A549 (cell line): Measurements from ENCODE around the gene STK17A. TPM values are rescaled to one million over a fixed set of nuclear protein-coding genes. Genes with fewer than 3 reads are reported as not detected.

Experiments used
- ATAC-seq, 2 experiments: fragments of 200-7000 bp in 1 of 2; fragments of >200 bp in 1 of 2; cut with Nextera tagmentation in 1 of 2; cut with Tn5 transposase in 1 of 2; 3 replicates each; pipeline versions ENCODE4 v1.8.0 to v1.9.1; 2018 to 2020; ENCODE audit warnings: mild to moderate bottlenecking in 1 of 2, moderate library complexity in 1 of 2
- CTCF ChIA-PET: fragments of 300-600 bp; sonication (Branson Sonifier 250); formaldehyde crosslinking; extraction: SDS; loops from one replicate; lab custom pipeline; 2021; ENCODE audit warnings: antibody characterized with exemption, inconsistent platforms; lab: Yijun Ruan, JAX
- POLR2A ChIA-PET: fragments of 350-600 bp; formaldehyde crosslinking; extraction: SDS; loops from one replicate; lab custom pipeline; 2021; ENCODE audit warnings: antibody characterized with exemption, inconsistent platforms; lab: Yijun Ruan, JAX
- DNase-seq, 2 experiments: peaks; one replicate each; pipeline versions ENCODE4 v3.0.0 to v3.0.0-alpha.2; 2011 to 2016; ENCODE audit warnings: low read depth in 1 of 2, low spot score in 1 of 2
- FAIRE-seq: peaks from 2 replicates; lab custom pipeline; 2011; peaks lifted over from hg19 to GRCh38; lab: Jason Lieb, UNC
- H3K27ac ChIP-seq, 2 experiments: fragments of >200 bp; sonication (Bioruptor Twin); formaldehyde crosslinking; 3 replicates each; pipeline ENCODE4 v1.5.1; 2016 to 2017
- H3K4me1 ChIP-seq: fragments of >200 bp; sonication (Bioruptor Twin); formaldehyde crosslinking; 3 replicates; pipeline ENCODE4 v1.6.1; 2016
- H3K4me2 ChIP-seq: fragments of >200 bp; sonication (Bioruptor Twin); formaldehyde crosslinking; 3 replicates; pipeline ENCODE4 v1.6.1; 2016
- H3K4me3 ChIP-seq: fragments of >200 bp; sonication (Bioruptor Twin); formaldehyde crosslinking; 3 replicates; pipeline ENCODE4 v1.5.1; 2016
- H3K9me3 ChIP-seq: fragments of >200 bp; sonication (Bioruptor Twin); formaldehyde crosslinking; 3 replicates; pipeline ENCODE4 v1.6.1; 2016
- CEBPB ChIP-seq, 2 experiments: fragments of >200 bp in 1 of 2; sonication (Bioruptor Twin) in 1 of 2; formaldehyde crosslinking in 1 of 2; IDR thresholded peaks; 2 replicates each; pipeline ENCODE4 v1.6.1; 2012 to 2016
- CHD2 ChIP-seq: fragments of 150-350 bp; IDR thresholded peaks from 2 replicates; pipeline ENCODE4 v1.6.1; 2014; ENCODE audit warnings: low read length; ENCODE audit not compliant: partially characterized antibody
- HDAC2 ChIP-seq: fragments of 200-600 bp; sonication (generic); IDR thresholded peaks from 2 replicates; pipeline ENCODE4 v1.6.1; 2016
- HOXA7 ChIP-seq: fragments of 250-450 bp; sonication (Bioruptor Pico); IDR thresholded peaks from 2 replicates; pipeline ENCODE4 v1.5.0; 2020; ENCODE audit warnings: mild to moderate bottlenecking, moderate library complexity
- JUN ChIP-seq, 2 experiments: fragments of >200 bp; sonication (Bioruptor Twin); formaldehyde crosslinking; IDR thresholded peaks; 2 replicates in 1 of 2; 3 replicates in 1 of 2; pipeline ENCODE4 v1.6.1; 2016 to 2017
- KDM1A ChIP-seq: fragments of 200-600 bp; sonication (generic); IDR thresholded peaks from 2 replicates; pipeline ENCODE4 v1.6.1; 2016; ENCODE audit warnings: low read depth, mild to moderate bottlenecking
- KDM5A ChIP-seq: fragments of 200-600 bp; sonication (generic); IDR thresholded peaks from 2 replicates; pipeline ENCODE4 v1.6.1; 2016; ENCODE audit warnings: antibody characterized with exemption, mild to moderate bottlenecking
- MAZ ChIP-seq: fragments of 150-350 bp; IDR thresholded peaks from 2 replicates; pipeline ENCODE4 v1.6.1; 2014; ENCODE audit warnings: antibody characterized with exemption, low read depth, low read length, borderline replicate concordance
- MYC ChIP-seq: IDR thresholded peaks from 2 replicates; pipeline ENCODE4 v1.6.1; 2012; ENCODE audit warnings: mild to moderate bottlenecking, inconsistent platforms, low read length, improper control_type of control experiment, borderline replicate concordance
- RCOR1 ChIP-seq: fragments of 150-350 bp; IDR thresholded peaks from 2 replicates; pipeline ENCODE4 v1.6.1; 2014; ENCODE audit warnings: antibody characterized with exemption, low read length, low read depth
- ZNF302 ChIP-seq: fragments of 250-450 bp; sonication (Bioruptor Pico); IDR thresholded peaks from 2 replicates; pipeline ENCODE4 v1.9.0; 2021; ENCODE audit warnings: inconsistent platforms, mild to moderate bottlenecking, moderate library complexity
- WGBS: methylation state at CpG from one replicate; pipeline ENCODE4 v1.1.6; 2017; ENCODE audit errors: missing lambda C conversion rate; 5-methylcytosine and 5-hydroxymethylcytosine counted together
- polyA plus RNA-seq, 4 experiments: library from polyadenylated mRNA; depleted of rRNA in 3 of 4; stranded (reverse); fragments of >200 nt; fragmentation: RNase III in 1 of 4; extraction: RNeasy Plus Mini Kit Qiagen cat#74134 plus additional on column Dnase treatment in 1 of 4; gene quantifications; 2 replicates in 3 of 4; 3 replicates in 1 of 4; pipeline ENCODE4 v1.2.3, GENCODE V29; 2011 to 2017
- TF ChIP-seq, protein P1 (sequence below): fragments of 150-350 bp; IDR thresholded peaks from 2 replicates; pipeline ENCODE4 v1.6.1; 2014; ENCODE audit warnings: low read depth, mild to moderate bottlenecking, low read length
- TF ChIP-seq, protein P2 (sequence below): IDR thresholded peaks from 2 replicates; pipeline ENCODE4 v1.6.1; 2012; ENCODE audit warnings: low read depth, borderline replicate concordance
- TF ChIP-seq, protein P3 (sequence below): fragments of 450-650 bp; IDR thresholded peaks from 2 replicates; pipeline ENCODE4 v1.6.1; 2014; ENCODE audit warnings: antibody characterized with exemption
- TF ChIP-seq, protein P4 (sequence below): fragments of >200 bp; sonication (Bioruptor Twin); formaldehyde crosslinking; IDR thresholded peaks from 3 replicates; pipeline ENCODE4 v1.6.1; 2016
- TF ChIP-seq, protein P5 (sequence below): fragments of 200-600 bp; sonication (generic); IDR thresholded peaks from 2 replicates; pipeline ENCODE4 v1.6.1; 2016; ENCODE audit warnings: antibody characterized with exemption, mild to moderate bottlenecking, moderate library complexity
- TF ChIP-seq, protein P6 (sequence below): IDR thresholded peaks from 2 replicates; pipeline ENCODE4 v1.6.1; 2012
- TF ChIP-seq, protein P7 (sequence below): IDR thresholded peaks from 2 replicates; pipeline ENCODE4 v1.6.1; 2012
- TF ChIP-seq, protein P8 (sequence below): fragments of 250-450 bp; sonication (Bioruptor Pico); IDR thresholded peaks from 2 replicates; pipeline ENCODE4 v1.5.0; 2021; ENCODE audit warnings: mild to moderate bottlenecking, moderate library complexity, borderline replicate concordance

Gene STK17A
- polyA plus RNA-seq, 2 of the 4 experiments (the other 2 are of a cell fraction) = 27.3 to 47.5 TPM

DNA sequence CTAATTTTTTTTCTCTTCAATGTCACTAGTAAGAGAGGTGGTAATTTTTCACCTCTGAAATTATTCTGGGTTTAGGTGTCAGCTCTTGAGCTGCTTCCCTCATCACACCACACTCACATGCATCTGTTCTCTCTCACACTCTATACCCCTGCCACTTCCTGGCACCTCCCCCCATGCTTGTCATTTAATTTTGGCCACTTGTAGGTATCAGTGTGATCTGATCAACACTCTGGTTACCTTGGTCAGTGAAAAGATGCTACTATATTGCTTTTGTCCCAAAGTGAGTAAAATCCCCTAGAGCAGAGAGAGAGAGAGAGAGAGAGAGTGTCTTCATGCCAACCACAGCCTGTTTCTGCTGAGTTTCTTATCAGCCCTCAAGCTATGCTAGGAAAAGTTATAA lies 42.5 kb downstream of the STK17A start:
- Histone ChIP-seq H3K4me2 (no peak overlapping the region), H3K4me1 (peaks cover 4% of the 10 kb centered on the region; the same call in 2 of the 3 replicates), H3K27ac (no peak overlapping the region), H3K4me3 (no peak overlapping the region), H3K9me3 (no peaks in the 10 kb centered on the region)
- ChIA-PET POLR2A (interaction anchor here (2.1 kb wide), 1 partner anchor 43 kb away, joined by 6 read pairs; the partner anchor contains the start of gene STK17A), CTCF (interaction anchor here (0.7 to 5.0 kb wide), 2 partner anchors 20 to 74 kb away, joined by 3 to 26 read pairs; no protein-coding TSS in a partner anchor)
- peak in 1 of 2 experiments; percentile 16; a peak in 2 of 6 replicates for ATAC-seq
- no peak for FAIRE-seq
- DNase-seq = no peak
- TF ChIP-seq, protein P1, sequence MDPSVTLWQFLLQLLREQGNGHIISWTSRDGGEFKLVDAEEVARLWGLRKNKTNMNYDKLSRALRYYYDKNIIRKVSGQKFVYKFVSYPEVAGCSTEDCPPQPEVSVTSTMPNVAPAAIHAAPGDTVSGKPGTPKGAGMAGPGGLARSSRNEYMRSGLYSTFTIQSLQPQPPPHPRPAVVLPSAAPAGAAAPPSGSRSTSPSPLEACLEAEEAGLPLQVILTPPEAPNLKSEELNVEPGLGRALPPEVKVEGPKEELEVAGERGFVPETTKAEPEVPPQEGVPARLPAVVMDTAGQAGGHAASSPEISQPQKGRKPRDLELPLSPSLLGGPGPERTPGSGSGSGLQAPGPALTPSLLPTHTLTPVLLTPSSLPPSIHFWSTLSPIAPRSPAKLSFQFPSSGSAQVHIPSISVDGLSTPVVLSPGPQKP = no peak
- TF ChIP-seq, protein P2, sequence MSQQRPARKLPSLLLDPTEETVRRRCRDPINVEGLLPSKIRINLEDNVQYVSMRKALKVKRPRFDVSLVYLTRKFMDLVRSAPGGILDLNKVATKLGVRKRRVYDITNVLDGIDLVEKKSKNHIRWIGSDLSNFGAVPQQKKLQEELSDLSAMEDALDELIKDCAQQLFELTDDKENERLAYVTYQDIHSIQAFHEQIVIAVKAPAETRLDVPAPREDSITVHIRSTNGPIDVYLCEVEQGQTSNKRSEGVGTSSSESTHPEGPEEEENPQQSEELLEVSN = no peak

DNA sequence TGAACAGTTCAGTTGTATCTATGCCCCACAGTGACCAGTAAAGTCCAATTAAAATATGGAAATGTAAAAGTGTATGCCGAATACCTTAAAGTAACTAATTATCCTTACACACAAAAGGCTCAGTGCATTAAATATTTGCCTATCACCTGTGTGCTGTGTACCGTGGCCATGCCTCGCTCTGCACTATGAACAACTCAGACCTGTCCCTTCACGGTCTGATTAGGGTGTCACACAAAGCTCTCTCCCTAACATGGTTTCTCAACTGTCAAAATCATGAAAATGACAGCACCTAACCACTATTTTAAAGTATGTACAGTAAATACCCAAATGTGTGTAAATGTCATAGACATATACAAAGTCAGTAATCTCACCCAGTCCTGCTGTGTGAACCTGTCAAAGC lies 43.1 kb downstream of the STK17A start:
- ChIA-PET POLR2A (interaction anchor here (2.1 kb wide), 1 partner anchor 43 kb away, joined by 6 read pairs; the partner anchor contains the start of gene STK17A), CTCF (interaction anchor here (0.7 to 6.3 kb wide), 6 partner anchors 8 to 213 kb away, joined by 3 to 26 read pairs (median 4); partner anchors contain the start of gene STK17A)
- H3K4me1 ChIP-seq = peaks cover 4% of the 10 kb centered on the region; the same call in 2 of the 3 replicates
- no peak overlapping the region for H3K27ac ChIP-seq
- FAIRE-seq = no peak
- peak in 1 of 2 experiments; percentile 32; a peak in 3 of 6 replicates for ATAC-seq
- no peak overlapping the region for H3K4me2 ChIP-seq
- DNase-seq = no peak
- TF ChIP-seq, protein P3, sequence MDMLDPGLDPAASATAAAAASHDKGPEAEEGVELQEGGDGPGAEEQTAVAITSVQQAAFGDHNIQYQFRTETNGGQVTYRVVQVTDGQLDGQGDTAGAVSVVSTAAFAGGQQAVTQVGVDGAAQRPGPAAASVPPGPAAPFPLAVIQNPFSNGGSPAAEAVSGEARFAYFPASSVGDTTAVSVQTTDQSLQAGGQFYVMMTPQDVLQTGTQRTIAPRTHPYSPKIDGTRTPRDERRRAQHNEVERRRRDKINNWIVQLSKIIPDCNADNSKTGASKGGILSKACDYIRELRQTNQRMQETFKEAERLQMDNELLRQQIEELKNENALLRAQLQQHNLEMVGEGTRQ = no peak
- no peak for TF ChIP-seq KDM1A
- no peak for TF ChIP-seq ZNF302
- TF ChIP-seq, protein P4, sequence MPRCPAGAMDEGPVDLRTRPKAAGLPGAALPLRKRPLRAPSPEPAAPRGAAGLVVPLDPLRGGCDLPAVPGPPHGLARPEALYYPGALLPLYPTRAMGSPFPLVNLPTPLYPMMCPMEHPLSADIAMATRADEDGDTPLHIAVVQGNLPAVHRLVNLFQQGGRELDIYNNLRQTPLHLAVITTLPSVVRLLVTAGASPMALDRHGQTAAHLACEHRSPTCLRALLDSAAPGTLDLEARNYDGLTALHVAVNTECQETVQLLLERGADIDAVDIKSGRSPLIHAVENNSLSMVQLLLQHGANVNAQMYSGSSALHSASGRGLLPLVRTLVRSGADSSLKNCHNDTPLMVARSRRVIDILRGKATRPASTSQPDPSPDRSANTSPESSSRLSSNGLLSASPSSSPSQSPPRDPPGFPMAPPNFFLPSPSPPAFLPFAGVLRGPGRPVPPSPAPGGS = no peak
- WGBS = 86% methylated on average over 4 of the region's 4 CpGs
- no peak overlapping the region for H3K4me3 ChIP-seq
- H3K9me3 ChIP-seq = no peaks in the 10 kb centered on the region

DNA sequence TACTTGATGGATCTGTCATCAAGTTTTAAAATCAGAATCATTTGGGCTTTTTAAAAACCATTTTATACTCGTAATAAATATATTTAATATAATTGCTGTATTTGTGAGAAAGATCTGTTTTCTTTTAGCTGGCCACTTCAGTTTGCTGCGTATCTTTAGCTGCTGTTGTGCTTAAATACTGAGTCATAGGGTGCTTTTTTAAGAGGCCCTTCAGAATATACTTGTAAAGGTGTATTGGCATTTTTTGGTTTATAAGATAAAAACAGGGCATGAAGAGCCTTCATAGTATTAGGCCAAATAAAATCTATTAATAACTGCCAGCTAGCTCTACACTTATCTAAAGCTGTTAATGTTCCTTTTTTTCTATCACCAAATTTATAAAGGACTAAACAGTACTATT lies 43.8 kb downstream of the STK17A start:
- no peak for FAIRE-seq
- H3K27ac ChIP-seq = no peak overlapping the region
- ChIA-PET POLR2A (interaction anchor here (2.1 kb wide), 1 partner anchor 44 kb away, joined by 6 read pairs; the partner anchor contains the start of gene STK17A), CTCF (interaction anchor here (1.0 to 6.3 kb wide), 6 partner anchors 9 to 212 kb away, joined by 3 to 26 read pairs (median 4); partner anchors contain the start of gene STK17A)
- DNase-seq = no peak
- peaks cover 4% of the 10 kb centered on the region; the same call in 2 of the 3 replicates for H3K4me1 ChIP-seq
- H3K9me3 ChIP-seq = no peaks in the 10 kb centered on the region
- no peak for ATAC-seq
- H3K4me3 ChIP-seq = no peak overlapping the region
- WGBS = 92% methylated on average over 2 of the region's 2 CpGs
- no peak overlapping the region for H3K4me2 ChIP-seq
- TF ChIP-seq, protein P5, sequence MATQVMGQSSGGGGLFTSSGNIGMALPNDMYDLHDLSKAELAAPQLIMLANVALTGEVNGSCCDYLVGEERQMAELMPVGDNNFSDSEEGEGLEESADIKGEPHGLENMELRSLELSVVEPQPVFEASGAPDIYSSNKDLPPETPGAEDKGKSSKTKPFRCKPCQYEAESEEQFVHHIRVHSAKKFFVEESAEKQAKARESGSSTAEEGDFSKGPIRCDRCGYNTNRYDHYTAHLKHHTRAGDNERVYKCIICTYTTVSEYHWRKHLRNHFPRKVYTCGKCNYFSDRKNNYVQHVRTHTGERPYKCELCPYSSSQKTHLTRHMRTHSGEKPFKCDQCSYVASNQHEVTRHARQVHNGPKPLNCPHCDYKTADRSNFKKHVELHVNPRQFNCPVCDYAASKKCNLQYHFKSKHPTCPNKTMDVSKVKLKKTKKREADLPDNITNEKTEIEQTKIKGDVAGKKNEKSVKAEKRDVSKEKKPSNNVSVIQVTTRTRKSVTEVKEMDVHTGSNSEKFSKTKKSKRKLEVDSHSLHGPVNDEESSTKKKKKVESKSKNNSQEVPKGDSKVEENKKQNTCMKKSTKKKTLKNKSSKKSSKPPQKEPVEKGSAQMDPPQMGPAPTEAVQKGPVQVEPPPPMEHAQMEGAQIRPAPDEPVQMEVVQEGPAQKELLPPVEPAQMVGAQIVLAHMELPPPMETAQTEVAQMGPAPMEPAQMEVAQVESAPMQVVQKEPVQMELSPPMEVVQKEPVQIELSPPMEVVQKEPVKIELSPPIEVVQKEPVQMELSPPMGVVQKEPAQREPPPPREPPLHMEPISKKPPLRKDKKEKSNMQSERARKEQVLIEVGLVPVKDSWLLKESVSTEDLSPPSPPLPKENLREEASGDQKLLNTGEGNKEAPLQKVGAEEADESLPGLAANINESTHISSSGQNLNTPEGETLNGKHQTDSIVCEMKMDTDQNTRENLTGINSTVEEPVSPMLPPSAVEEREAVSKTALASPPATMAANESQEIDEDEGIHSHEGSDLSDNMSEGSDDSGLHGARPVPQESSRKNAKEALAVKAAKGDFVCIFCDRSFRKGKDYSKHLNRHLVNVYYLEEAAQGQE = no peak
- TF ChIP-seq, protein P1 = no peak
- TF ChIP-seq RCOR1 = no peak
- no peak for TF ChIP-seq JUN (IDR thresholded peaks at IDR 0.05)
- no peak for TF ChIP-seq ZNF302
- TF ChIP-seq CHD2 = no peak
- TF ChIP-seq, protein P6, sequence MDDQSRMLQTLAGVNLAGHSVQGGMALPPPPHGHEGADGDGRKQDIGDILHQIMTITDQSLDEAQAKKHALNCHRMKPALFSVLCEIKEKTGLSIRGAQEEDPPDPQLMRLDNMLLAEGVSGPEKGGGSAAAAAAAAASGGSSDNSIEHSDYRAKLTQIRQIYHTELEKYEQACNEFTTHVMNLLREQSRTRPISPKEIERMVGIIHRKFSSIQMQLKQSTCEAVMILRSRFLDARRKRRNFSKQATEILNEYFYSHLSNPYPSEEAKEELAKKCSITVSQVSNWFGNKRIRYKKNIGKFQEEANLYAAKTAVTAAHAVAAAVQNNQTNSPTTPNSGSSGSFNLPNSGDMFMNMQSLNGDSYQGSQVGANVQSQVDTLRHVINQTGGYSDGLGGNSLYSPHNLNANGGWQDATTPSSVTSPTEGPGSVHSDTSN = no peak
- no peak for TF ChIP-seq HDAC2
- TF ChIP-seq, protein P7, sequence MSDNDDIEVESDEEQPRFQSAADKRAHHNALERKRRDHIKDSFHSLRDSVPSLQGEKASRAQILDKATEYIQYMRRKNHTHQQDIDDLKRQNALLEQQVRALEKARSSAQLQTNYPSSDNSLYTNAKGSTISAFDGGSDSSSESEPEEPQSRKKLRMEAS = no peak
- no peak for TF ChIP-seq MAZ
- TF ChIP-seq, protein P8, sequence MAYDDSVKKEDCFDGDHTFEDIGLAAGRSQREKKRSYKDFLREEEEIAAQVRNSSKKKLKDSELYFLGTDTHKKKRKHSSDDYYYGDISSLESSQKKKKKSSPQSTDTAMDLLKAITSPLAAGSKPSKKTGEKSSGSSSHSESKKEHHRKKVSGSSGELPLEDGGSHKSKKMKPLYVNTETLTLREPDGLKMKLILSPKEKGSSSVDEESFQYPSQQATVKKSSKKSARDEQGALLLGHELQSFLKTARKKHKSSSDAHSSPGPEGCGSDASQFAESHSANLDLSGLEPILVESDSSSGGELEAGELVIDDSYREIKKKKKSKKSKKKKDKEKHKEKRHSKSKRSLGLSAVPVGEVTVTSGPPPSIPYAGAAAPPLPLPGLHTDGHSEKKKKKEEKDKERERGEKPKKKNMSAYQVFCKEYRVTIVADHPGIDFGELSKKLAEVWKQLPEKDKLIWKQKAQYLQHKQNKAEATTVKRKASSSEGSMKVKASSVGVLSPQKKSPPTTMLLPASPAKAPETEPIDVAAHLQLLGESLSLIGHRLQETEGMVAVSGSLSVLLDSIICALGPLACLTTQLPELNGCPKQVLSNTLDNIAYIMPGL (CRISPR knock-in tag) = no peak
- TF ChIP-seq KDM5A = no peak
- TF ChIP-seq CEBPB (IDR thresholded peaks at IDR 0.05) = no peak
- no peak for TF ChIP-seq HOXA7 (CRISPR knock-in tag)
- no peak for TF ChIP-seq MYC
